NCI-H446 treated with DMSO at 0.1 percent for 48 hours (cell line): ENCODE results near the gene SLC35G6.
"Not testable (repeated sequence)": the region's sequence is repeated elsewhere in the genome, so short reads cannot be mapped to it uniquely, and the experiment has no call there.

Source experiments
- DNase-seq: peaks from one replicate; lab custom pipeline; 2025; lab: John Stamatoyannopoulos, UW

Gene SLC35G6

DNA sequence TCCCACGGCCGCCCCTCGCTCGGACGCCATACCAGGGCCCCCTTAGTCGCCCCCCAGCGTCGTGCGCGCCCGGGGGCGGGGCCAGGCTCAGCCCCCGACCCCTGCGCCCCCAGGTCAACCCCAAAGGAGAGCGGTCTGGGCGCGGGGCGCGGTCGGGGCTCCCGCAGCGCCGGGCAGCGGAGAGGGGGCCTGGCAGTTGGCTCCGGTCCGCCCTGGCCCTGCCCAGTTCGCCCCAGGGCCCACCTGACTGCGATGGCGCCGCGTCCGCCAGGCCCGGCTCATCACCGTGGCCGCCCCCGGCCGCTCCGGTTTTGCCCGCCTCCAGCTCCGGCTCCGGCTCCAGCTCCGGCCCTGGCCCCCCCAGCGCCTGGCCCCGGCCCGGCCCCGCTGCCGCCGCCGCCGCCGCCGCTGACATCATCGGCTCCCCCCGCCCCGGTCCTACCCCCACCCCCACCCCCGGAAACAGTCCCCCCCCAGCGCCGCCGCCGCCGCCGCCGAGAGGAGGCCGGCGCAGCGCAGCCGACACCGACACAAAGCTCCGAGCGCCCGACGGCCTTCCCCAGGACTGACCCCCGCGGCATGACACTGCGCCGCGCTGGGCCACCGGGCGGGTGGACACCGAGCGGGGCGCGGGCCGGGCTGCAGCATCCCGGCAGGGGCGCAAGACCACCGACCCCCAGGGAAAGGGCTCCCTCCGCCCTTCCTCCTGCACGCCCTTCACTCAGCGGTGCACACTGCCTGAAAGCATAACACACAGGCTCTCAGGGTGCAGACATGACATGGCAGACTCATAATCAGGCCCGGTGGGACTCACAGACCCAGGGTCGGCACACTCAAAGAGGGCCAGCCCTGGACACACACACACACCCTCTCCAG, 1.8 kb upstream of the SLC35G6 start, which contains the start of gene ZBTB4:
ZBTB4 (minus strand) TSS at position 419 of the 876 bp plus-strand sequence. CDS start 12,830 bp downstream, outside the sequence.
- DNase-seq: no peak

GRCh38 chr17:7480089-7480384, 1.2 kb upstream of the SLC35G6 start:
- DNase-seq: no peak

GRCh38 chr17:7481842-7482741, 846 bp downstream of the SLC35G6 start:
- not testable (repeated sequence) for DNase-seq

DNA sequence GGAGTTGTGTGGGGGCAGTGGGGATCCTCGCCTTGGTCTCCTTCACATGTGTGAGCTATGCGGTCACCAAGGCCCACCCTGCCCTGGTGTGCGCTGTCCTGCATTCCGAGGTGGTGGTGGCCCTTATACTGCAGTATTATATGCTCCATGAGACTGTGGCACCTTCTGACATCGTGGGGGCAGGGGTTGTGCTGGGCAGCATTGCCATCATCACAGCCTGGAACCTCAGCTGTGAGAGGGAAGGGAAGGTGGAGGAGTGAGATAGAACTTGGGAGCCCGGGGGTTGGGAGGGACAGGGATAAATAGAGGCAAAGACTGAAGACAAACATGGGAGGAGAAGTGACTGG, 1.5 kb downstream of the SLC35G6 start:
- DNase-seq: not testable (repeated sequence)

DNA sequence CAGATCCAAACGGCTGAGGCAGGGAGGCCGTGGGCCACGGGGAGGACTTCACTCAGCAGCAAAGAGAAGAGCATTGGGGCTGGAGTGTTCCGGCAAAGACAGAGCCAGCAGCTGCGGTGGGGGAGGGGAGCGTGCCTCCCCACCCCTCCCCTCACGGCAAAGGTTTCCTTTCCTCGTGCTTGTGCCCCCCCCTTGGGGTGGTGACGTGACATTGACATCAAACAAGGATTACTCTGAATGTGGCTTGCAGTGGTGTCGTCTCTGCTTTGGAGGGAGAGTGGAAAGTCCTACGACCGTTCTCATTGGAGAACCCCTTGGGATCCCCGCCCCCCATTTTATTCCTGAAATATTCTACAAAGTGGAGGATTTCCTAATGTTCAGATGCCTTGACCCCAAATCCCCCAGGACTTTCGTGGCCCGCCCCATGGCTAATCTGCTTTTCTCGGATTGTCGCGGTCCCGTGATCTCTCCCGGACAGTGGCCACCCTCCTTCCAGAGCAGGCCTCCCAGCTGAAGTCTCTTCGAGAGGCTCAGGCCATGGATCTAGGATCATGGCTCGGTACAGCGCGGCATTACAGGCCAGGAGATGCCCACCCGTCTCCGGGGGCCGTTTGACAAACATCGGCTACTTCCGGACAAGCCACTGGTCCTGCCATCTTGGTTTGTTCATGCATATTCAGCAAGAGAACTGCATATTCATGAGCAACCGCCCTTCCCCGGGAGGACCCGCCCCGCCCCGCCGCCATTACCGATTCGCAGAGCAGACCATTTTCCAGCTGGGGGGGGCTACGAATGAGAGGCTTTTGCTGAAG, 2.2 kb downstream of the SLC35G6 start:
- DNase-seq: peak; percentile 88

DNA sequence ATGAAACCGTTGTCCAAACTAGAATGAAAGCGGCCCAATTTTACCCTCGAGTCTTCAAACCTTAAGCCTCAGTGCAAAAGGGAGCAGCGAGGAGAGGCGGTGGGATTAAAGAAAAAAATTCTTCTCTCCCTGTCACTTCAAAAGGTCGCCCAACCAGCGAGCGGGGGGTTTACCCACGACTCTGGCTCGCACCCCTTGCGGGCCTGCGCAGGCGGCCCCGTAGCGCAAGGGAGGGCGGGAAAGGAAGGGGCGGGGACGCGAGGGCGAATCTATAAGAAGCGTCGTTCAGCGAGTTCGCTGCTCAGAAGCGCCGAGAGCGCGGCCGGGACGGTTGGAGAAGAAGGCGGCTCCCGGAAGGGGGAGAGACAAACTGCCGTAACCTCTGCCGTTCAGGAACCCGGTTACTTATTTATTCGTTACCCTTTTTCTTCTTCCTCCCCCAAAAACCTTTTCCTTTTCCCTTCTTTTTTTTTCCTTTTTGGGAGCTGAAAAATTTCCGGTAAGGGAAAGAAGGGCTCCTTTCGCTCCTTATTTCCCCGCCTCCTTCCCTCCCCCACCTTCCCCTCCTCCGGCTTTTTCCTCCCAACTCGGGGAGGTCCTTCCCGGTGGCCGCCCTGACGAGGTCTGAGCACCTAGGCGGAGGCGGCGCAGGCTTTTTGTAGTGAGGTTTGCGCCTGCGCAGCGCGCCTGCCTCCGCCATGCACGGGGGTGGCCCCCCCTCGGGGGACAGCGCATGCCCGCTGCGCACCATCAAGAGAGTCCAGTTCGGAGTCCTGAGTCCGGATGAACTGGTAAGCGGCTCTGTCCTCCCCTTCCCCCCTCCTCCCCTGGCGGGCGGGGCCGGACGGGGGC, 3.0 kb downstream of the SLC35G6 start, which contains the start of gene POLR2A:
POLR2A (plus strand) TSS at position 300 of the 852 bp plus-strand sequence.
- peak; percentile 98 for DNase-seq

DNA sequence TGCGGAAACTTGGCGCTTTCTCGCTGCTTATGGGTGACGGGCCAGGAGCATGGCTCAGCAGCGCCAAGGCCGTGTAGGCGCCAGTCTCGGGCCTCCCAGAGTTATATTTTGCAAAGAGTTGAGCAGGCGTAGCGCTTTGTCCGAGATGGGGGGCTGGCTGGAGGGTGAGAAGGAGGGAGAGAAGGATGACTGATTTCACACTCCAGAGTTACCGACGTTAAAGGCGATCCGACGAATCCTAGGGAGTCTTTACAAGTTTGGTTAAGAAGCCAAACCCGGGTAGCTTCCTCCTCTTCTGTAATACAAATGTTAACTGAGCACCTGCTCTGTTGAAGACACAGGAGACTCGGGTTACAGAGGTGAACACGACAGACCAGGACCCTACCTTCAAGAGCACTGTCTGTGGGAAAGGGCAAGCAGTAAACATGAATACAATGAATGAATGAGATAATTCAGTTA, 3.7 kb downstream of the SLC35G6 start:
- DNase-seq: no peak

DNA sequence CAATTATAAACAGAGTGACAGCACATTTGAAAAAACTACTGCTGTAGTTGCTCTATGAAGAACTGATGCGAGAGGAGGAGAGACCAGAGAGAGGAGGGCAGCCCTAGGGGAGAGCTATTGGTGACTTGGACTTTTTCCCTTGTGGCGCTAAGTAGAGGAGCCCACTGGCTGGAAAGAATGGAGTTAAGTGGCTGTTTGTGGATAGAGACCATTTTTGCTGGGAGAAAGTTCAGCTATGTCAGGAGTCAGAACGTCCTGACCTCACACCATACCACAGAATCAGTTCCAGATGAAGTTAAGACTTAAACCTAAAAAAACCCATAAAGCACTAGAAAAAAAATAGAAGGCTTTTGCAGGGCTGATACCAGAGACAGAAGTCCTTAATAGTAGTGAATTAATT, 4.9 kb downstream of the SLC35G6 start:
- DNase-seq: no peak

DNA sequence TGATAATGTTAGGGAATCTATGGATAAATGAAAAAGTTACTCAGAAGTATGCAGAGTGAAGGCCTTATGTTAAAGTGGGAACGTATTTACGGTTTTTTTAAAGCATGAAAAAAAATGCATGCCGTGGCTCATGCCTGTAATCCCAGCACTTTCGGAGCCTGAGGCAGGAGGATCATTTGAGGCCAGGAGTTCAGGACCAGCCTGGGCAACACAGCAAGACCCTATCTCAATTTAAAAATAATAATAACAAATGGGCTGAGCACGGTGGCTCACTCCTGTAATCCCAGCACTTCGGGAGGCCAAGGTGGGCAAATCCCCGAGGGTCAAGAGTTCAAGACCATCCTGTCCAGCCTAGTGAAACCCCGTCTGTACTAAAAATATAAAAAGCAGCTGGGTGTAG, 8.9 kb downstream of the SLC35G6 start:
- DNase-seq: no peak

- DNase-seq: no peak
These were observed 10.3 kb downstream of the SLC35G6 start for GRCh38 chr17:7491583-7491982.

DNA sequence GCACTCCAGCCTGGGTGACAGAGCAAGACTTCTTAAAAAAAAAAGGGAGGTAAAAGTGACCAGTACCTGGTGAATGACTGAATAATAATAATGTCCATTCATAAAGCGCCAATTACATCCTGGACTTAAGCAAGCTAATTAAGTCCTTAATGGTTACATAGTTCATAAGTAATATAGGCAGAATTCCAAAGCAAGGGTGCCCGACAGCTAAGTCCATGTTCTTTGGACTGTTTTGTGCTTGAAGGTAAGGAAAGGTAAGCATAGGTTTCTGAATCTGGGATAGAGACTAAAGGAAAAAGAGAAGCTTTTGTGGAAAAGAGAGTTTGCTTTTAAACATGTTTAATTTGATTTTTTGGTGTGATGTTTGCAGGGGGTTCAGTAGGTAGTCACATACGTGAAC, 12.7 kb downstream of the SLC35G6 start:
- no peak for DNase-seq

GRCh38 chr17:7495906-7496434, 14.7 kb downstream of the SLC35G6 start:
- DNase-seq: no peak

- DNase-seq: no peak
These were observed 15.4 kb downstream of the SLC35G6 start for GRCh38 chr17:7496470-7497183.

- no peak for DNase-seq
These were observed 16.0 kb downstream of the SLC35G6 start for GRCh38 chr17:7497228-7497627.

DNA sequence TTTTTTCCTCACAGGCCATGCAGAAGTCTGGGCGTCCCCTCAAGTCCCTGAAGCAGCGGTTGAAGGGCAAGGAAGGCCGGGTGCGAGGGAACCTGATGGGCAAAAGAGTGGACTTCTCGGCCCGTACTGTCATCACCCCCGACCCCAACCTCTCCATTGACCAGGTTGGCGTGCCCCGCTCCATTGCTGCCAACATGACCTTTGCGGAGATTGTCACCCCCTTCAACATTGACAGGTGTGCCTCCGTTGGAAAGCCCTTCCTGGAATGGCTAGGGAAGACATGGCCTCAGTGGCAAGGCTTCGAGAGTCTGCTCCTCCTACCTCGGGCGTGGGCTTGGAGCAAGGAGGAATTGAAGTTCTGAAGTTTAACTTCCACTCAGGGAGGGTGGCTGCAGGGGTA, 16.4 kb downstream of the SLC35G6 start:
- no peak for DNase-seq

GRCh38 chr17:7499161-7499560, 17.9 kb downstream of the SLC35G6 start:
- DNase-seq: no peak

- DNase-seq: no peak
These were observed 20.5 kb downstream of the SLC35G6 start for GRCh38 chr17:7501729-7502128.

- no peak for DNase-seq
These were observed 21.1 kb downstream of the SLC35G6 start for GRCh38 chr17:7502171-7502847.

GRCh38 chr17:7502987-7503386, 21.7 kb downstream of the SLC35G6 start:
- no peak for DNase-seq

GRCh38 chr17:7503521-7503920, 22.3 kb downstream of the SLC35G6 start:
- DNase-seq: no peak
